Measurements from ENCODE around the gene PLXDC2. TPM values are rescaled to one million over a fixed set of nuclear protein-coding genes. Genes with fewer than 3 reads are reported as not detected.
A peak's percentile ranks its signal among the peaks of the same experiment; 100 is the strongest.

The PLXDC2 gene
- total RNA-seq, 2 donors from 2014 or later = 19.5 to 26.4 TPM

DNA sequence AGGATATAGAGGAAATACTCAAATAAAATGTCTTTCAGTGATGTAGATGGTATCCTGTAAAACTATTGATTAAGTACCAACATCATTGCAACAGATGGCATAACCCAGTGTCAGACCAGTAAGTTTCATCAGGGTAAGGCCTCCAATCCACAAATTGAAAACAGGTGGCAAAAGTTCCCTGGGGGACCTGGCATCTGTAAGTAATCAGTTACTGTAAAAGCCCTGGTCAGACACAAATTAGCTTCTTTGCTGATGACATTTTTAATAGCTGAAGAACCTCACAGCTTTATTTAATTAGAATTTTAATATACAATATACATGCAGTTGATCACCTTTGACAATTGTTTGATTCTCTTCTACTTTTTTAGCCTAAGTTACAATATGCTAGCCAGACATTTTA is 152.5 kb downstream of the PLXDC2 start:
- H3K4me3 Mint-ChIP-seq = no peak overlapping the region
- Histone ChIP-seq H3K36me3 (ENCODE audit: control insufficient read depth, insufficient read depth, low read length) (no peaks in the 10 kb centered on the region), H3K4me1 (ENCODE audit: control insufficient read depth, insufficient read depth, low read length) (peaks cover 3% of the 10 kb centered on the region), H3K9ac (ENCODE audit: extremely low read depth, low read length, poor library complexity, severe bottlenecking) (no peak overlapping the region), H3K9me3 (ENCODE audit: control insufficient read depth, low read length) (no peaks in the 10 kb centered on the region), H3K27me3 (ENCODE audit: control insufficient read depth, insufficient read depth, low read length, poor library complexity, severe bottlenecking) (no peaks in the 10 kb centered on the region), H3K27ac (ENCODE audit: low read depth, low read length) (no peak overlapping the region), H3K4me3 (ENCODE audit: low read length) (no peak overlapping the region)
- no peak for DNase-seq
- no peak overlapping the region for H3K27ac Mint-ChIP-seq
- no peaks in the 10 kb centered on the region for H3K9me3 Mint-ChIP-seq
- H3K36me3 Mint-ChIP-seq (ENCODE audit: low read depth) = no peaks in the 10 kb centered on the region
- H3K27me3 Mint-ChIP-seq (ENCODE audit: insufficient read depth) = no peaks in the 10 kb centered on the region
- TF ChIP-seq, protein P1, sequence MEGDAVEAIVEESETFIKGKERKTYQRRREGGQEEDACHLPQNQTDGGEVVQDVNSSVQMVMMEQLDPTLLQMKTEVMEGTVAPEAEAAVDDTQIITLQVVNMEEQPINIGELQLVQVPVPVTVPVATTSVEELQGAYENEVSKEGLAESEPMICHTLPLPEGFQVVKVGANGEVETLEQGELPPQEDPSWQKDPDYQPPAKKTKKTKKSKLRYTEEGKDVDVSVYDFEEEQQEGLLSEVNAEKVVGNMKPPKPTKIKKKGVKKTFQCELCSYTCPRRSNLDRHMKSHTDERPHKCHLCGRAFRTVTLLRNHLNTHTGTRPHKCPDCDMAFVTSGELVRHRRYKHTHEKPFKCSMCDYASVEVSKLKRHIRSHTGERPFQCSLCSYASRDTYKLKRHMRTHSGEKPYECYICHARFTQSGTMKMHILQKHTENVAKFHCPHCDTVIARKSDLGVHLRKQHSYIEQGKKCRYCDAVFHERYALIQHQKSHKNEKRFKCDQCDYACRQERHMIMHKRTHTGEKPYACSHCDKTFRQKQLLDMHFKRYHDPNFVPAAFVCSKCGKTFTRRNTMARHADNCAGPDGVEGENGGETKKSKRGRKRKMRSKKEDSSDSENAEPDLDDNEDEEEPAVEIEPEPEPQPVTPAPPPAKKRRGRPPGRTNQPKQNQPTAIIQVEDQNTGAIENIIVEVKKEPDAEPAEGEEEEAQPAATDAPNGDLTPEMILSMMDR (conservative IDR thresholded peaks at IDR 0.05) = no peak
- peaks cover 19% of the 10 kb centered on the region for H3K4me1 Mint-ChIP-seq

DNA sequence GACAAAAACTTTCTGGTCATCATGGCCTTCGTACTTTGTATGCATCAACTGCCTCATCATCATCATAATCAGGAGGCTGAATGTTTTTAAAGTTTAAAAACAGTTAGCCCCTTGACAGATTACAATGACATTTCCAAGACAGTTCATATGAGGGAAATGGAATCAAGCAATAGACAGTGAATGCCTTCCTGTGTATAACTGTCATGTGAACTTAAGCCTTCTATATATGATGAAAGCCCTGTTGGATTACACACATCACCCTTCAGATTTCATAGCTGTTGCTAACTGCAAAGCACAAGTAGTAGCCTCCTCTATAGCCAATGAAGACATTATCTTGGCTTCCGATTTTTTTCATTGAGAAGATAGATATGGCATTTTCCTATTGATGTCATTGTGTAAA is 154.0 kb downstream of the PLXDC2 start:
- H3K36me3 ChIP-seq (ENCODE audit: control insufficient read depth, insufficient read depth, low read length) = no peaks in the 10 kb centered on the region
- Mint-ChIP-seq H3K27ac (no peak overlapping the region), H3K4me1 (peaks cover 14% of the 10 kb centered on the region), H3K36me3 (ENCODE audit: low read depth) (no peaks in the 10 kb centered on the region), H3K4me3 (no peak overlapping the region), H3K27me3 (ENCODE audit: insufficient read depth) (no peaks in the 10 kb centered on the region), H3K9me3 (no peaks in the 10 kb centered on the region)
- H3K27me3 ChIP-seq (ENCODE audit: control insufficient read depth, insufficient read depth, low read length, poor library complexity, severe bottlenecking) = no peaks in the 10 kb centered on the region
- no peak for DNase-seq
- TF ChIP-seq, protein P1 (conservative IDR thresholded peaks at IDR 0.05) = no peak
- H3K27ac ChIP-seq (ENCODE audit: low read depth, low read length) = no peak overlapping the region
- no peak overlapping the region for H3K9ac ChIP-seq (ENCODE audit: extremely low read depth, low read length, poor library complexity, severe bottlenecking)
- H3K4me3 ChIP-seq (ENCODE audit: low read length) = no peak overlapping the region
- H3K4me1 ChIP-seq (ENCODE audit: control insufficient read depth, insufficient read depth, low read length) = peaks cover 3% of the 10 kb centered on the region
- 100% methylated on average over 1 to 2 of the region's 2 CpGs for WGBS, 2 experiments (ENCODE audit: insufficient coverage in 1 of 2, insufficient read length in 1 of 2)
- H3K9me3 ChIP-seq (ENCODE audit: control insufficient read depth, low read length) = no peaks in the 10 kb centered on the region

DNA sequence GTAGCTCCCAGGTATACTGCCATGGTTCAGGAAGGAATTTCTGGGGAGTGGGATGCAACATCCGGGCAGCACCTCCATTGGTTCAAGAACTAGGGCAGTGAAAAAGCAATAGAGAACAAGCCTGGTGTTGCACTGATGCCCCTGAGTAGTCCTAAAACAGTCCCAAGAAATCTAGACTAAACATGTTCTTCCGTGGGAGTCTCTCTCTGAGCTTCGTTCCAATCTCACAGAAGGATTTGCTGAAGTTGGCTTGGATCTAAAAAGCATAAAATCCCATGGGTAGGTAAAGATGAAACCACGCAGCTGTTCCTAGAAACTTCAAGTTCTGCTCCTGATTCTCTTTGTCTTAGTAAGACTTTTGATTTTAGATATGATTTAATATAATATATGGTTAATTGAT is 154.5 kb downstream of the PLXDC2 start:
- H3K27ac ChIP-seq (ENCODE audit: low read depth, low read length) = no peak overlapping the region

More for the DNA sequence above, 154.5 kb downstream of the PLXDC2 start:
- TF ChIP-seq, protein P1 (conservative IDR thresholded peaks at IDR 0.05) = no peak
- peaks cover 12% of the 10 kb centered on the region for H3K4me1 Mint-ChIP-seq
- Histone ChIP-seq H3K36me3 (ENCODE audit: control insufficient read depth, insufficient read depth, low read length) (no peaks in the 10 kb centered on the region), H3K4me1 (ENCODE audit: control insufficient read depth, insufficient read depth, low read length) (peaks cover 3% of the 10 kb centered on the region), H3K4me3 (ENCODE audit: low read length) (no peak overlapping the region), H3K9me3 (ENCODE audit: control insufficient read depth, low read length) (no peaks in the 10 kb centered on the region), H3K9ac (ENCODE audit: extremely low read depth, low read length, poor library complexity, severe bottlenecking) (no peak overlapping the region), H3K27me3 (ENCODE audit: control insufficient read depth, insufficient read depth, low read length, poor library complexity, severe bottlenecking) (no peaks in the 10 kb centered on the region)
- no peak for DNase-seq
- no peak overlapping the region for H3K4me3 Mint-ChIP-seq
- no peaks in the 10 kb centered on the region for H3K36me3 Mint-ChIP-seq (ENCODE audit: low read depth)
- WGBS, 2 experiments (ENCODE audit: insufficient coverage in 1 of 2, insufficient read length in 1 of 2) = 91 to 93% methylated on average over 3 to 4 of the region's 4 CpGs
- no peaks in the 10 kb centered on the region for H3K9me3 Mint-ChIP-seq
- H3K27ac Mint-ChIP-seq = peak overlapping the region; percentile 32
- H3K27me3 Mint-ChIP-seq (ENCODE audit: insufficient read depth) = no peaks in the 10 kb centered on the region
